C4-2B (cell line): ENCODE measurements around the gene CHI3L1.

Source experiments
- H3K27ac ChIP-seq: fragments of 450-650 bp; 2 replicates; pipeline ENCODE4 v1.5.1; 2017
- ZFX ChIP-seq: fragments of 450-650 bp; IDR thresholded peaks from 2 replicates; pipeline ENCODE4 v1.6.1; 2017
- TF ChIP-seq, protein P1 (sequence below): fragments of 450-650 bp; conservative IDR thresholded peaks from 2 replicates; pipeline ENCODE4 v1.5.1; 2017; ENCODE audit warnings: mild to moderate bottlenecking

The CHI3L1 gene

DNA sequence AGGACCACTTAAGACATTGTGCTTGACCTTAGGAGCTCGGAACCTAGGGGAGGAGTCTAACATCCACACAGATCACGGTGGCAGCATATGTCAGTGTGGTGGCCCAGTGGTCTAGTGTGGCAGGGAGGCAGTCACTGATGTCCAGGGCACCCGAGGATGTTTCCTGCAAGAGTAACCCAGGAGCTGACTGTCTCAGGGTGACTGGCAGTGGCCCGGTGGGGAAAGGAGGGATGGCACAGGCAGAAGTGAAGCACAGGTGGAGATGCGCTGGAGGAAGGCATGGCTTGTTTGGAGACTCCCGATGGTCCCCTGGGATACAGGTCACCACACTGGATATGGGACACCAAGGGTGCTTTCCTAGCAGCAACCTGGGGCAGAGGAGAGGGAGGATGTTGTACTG is 26.6 kb upstream of the CHI3L1 start:
- no peak overlapping the region for H3K27ac ChIP-seq
- TF ChIP-seq ZFX: no peak
- TF ChIP-seq, protein P1, sequence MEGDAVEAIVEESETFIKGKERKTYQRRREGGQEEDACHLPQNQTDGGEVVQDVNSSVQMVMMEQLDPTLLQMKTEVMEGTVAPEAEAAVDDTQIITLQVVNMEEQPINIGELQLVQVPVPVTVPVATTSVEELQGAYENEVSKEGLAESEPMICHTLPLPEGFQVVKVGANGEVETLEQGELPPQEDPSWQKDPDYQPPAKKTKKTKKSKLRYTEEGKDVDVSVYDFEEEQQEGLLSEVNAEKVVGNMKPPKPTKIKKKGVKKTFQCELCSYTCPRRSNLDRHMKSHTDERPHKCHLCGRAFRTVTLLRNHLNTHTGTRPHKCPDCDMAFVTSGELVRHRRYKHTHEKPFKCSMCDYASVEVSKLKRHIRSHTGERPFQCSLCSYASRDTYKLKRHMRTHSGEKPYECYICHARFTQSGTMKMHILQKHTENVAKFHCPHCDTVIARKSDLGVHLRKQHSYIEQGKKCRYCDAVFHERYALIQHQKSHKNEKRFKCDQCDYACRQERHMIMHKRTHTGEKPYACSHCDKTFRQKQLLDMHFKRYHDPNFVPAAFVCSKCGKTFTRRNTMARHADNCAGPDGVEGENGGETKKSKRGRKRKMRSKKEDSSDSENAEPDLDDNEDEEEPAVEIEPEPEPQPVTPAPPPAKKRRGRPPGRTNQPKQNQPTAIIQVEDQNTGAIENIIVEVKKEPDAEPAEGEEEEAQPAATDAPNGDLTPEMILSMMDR: no peak

DNA sequence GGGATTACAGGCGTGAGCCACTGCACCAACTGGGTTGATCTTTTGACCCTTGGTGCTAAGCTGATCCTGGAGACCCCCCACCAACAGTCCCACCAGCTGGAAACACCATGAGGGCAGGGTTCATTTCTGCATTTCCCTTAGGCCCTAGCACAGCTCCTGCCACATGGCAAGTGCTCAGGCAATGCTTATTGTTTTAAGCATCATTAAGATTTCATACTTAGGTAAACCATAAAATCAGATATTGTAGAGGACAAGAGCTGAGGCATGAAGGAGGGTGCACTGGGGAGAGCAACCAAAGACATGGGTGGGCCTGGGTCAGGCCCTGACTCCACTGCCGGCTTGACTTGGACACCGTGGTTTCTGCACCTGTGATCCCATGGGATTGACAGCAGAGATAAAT is 25.3 kb upstream of the CHI3L1 start:
- TF ChIP-seq, protein P1: no peak
- TF ChIP-seq ZFX: no peak

GRCh38 chr1:203210988-203211387 is 24.5 kb upstream of the CHI3L1 start:
- no peak overlapping the region for H3K27ac ChIP-seq
- no peak for TF ChIP-seq ZFX
- TF ChIP-seq, protein P1: no peak

More for the DNA sequence above, 25.3 kb upstream of the CHI3L1 start:
- no peak overlapping the region for H3K27ac ChIP-seq

GRCh38 chr1:203210350-203210749 is 23.8 kb upstream of the CHI3L1 start:
- TF ChIP-seq, protein P1: no peak
- no peak for TF ChIP-seq ZFX
- H3K27ac ChIP-seq: no peak overlapping the region

- TF ChIP-seq ZFX: no peak
- TF ChIP-seq, protein P1: no peak
- H3K27ac ChIP-seq: no peak overlapping the region
Observed at GRCh38 chr1:203208181-203208580, 21.7 kb upstream of the CHI3L1 start.

DNA sequence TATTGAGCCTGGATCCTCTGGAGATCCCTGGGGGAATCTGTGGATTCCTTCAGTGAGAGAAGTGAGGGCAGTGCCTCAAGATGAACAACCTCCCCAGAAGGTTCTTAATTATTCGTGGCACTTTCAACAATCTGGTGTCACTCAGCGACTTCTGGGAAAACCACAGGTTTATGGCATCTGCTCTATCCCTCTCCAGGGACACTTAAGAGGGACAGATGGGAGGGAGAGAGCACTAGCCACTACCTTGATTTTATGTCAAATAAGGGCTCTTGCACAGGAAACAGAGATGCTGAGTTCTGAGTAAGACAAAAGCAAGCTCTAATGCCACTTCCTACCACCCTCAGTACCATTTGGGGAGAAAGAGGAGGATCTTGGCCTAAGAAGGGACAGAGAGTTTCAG is 21.2 kb upstream of the CHI3L1 start:
- no peak for TF ChIP-seq ZFX
- no peak overlapping the region for H3K27ac ChIP-seq

- TF ChIP-seq, protein P1: no peak
- TF ChIP-seq ZFX: no peak
- H3K27ac ChIP-seq: no peak overlapping the region
Observed at GRCh38 chr1:203206129-203206687, 19.7 kb upstream of the CHI3L1 start.

- no peak overlapping the region for H3K27ac ChIP-seq
- no peak for TF ChIP-seq ZFX
Observed at GRCh38 chr1:203204756-203205155, 18.3 kb upstream of the CHI3L1 start.
